ENCODE measurements around the gene TDRD7.

GRCh38 chr9:97413462-97413861 is 1.6 kb downstream of the TDRD7 start:
- no peak for TF ChIP-seq CTCF (IDR thresholded peaks at IDR 0.05)
- TF ChIP-seq EP300 (IDR thresholded peaks at IDR 0.05) = no peak
